22Rv1 (cell line): ENCODE measurements around the gene SOX2.

Experiments used
- CTCF ChIP-seq: fragments of 450-650 bp; IDR thresholded peaks from 2 replicates; pipeline ENCODE4 v1.5.1; 2017; ENCODE audit warnings: mild to moderate bottlenecking
- ZFX ChIP-seq: fragments of 450-650 bp; IDR thresholded peaks from 2 replicates; pipeline ENCODE4 v1.6.1; 2017; ENCODE audit warnings: antibody characterized with exemption, borderline replicate concordance

- TF ChIP-seq CTCF (no peak), ZFX (no peak)
These were observed 15.0 kb upstream of the SOX2 start for GRCh38 chr3:181696626-181697230.
